Heart right ventricle (tissue), 16 donors: ENCODE measurements around the gene MYO1E. TPM values are rescaled to one million over a fixed set of nuclear protein-coding genes. Genes with fewer than 3 reads are reported as not detected.
A peak's percentile ranks its signal among the peaks of the same experiment; 100 is the strongest.
"Not testable (repeated sequence)": the region's sequence is repeated elsewhere in the genome, so short reads cannot be mapped to it uniquely, and the experiment has no call there.

Experiments used
- ATAC-seq, 8 donors: fragments of 200-7000 bp; cut with Tn5 transposase; one replicate each; pipeline ENCODE4 v1.9.1; 2020; ENCODE audit warnings: mild to moderate bottlenecking in 8 of 8, moderate library complexity in 8 of 8, moderate number of reproducible peaks in 1 of 8
- DNase-seq, 2 donors: peaks; one replicate each; pipeline ENCODE4 v3.0.0-alpha.2; 2020
- H3K27ac ChIP-seq, 10 donors: fragments of 200-600 bp; sonication (generic) in 2 of 10; one replicate each; pipeline versions ENCODE4 v1.5.0 to v1.8.0; 2020 to 2022; ENCODE audit warnings: mild to moderate bottlenecking in 3 of 10
- H3K27me3 ChIP-seq, 7 donors: fragments of 200-600 bp; one replicate each; pipeline ENCODE4 v1.8.0; 2021 to 2022; ENCODE audit warnings: mild to moderate bottlenecking in 2 of 7
- H3K36me3 ChIP-seq, 9 donors: fragments of 200-600 bp; sonication (generic) in 1 of 9; one replicate each; pipeline versions ENCODE4 v1.5.0 to v1.8.0; 2020 to 2022; ENCODE audit warnings: mild to moderate bottlenecking in 2 of 9
- H3K4me1 ChIP-seq, 9 donors: fragments of 200-600 bp; sonication (generic) in 1 of 9; one replicate each; pipeline versions ENCODE4 v1.5.0 to v1.8.0; 2020 to 2022; ENCODE audit warnings: mild to moderate bottlenecking in 4 of 9
- H3K4me3 ChIP-seq, 10 donors: fragments of 200-600 bp; sonication (generic) in 2 of 10; one replicate each; pipeline versions ENCODE4 v1.5.0 to v1.8.0; 2020 to 2022; ENCODE audit warnings: mild to moderate bottlenecking in 7 of 10, moderate library complexity in 2 of 10
- H3K9me3 ChIP-seq, 11 donors: fragments of 200-600 bp in 10 of 11; sonication (generic) in 2 of 11; one replicate each; pipeline versions ENCODE4 v1.5.0 to v1.8.0; 2013 to 2022; ENCODE audit warnings: mild to moderate bottlenecking in 2 of 11, control low read depth in 1 of 11, moderate library complexity in 1 of 11
- WGBS, 2 donors: extraction: QIAGEN DNeasy Blood & Tissue Kit; methylation state at CpG; one replicate each; pipeline ENCODE4 v1.1.7; 2013; ENCODE audit warnings: inconsistent platforms in 1 of 2; 5-methylcytosine and 5-hydroxymethylcytosine counted together
- intact Hi-C, 10 donors: fragments of 100-400 bp; cut with DNase I; formaldehyde crosslinking; loops; one replicate each; pipeline versions ENCODE4 v1.11.1 to v1.14.2; 2022
- polyA plus RNA-seq, 2 donors: library from polyadenylated mRNA; stranded (reverse); fragments of 200-250 nt; gene quantifications; one replicate each; pipeline ENCODE4 v1.2.3, GENCODE V29; 2013
- total RNA-seq, 10 donors: library from RNA; stranded (reverse); fragmentation: NEBNext Ultra II Directional in 3 of 10; extraction: Animal tissue kit (Norgen Biotek cat#: 25700) in 3 of 10; gene quantifications; one replicate each; pipeline versions ENCODE4 v1.2.1 to v1.2.4, GENCODE V29; 2021 to 2023
- TF ChIP-seq, protein P1 (sequence below), 9 donors: fragments of 200-600 bp; sonication (generic) in 2 of 9; IDR thresholded peaks; one replicate each; pipeline versions ENCODE4 v1.5.0 to v1.8.0; 2021 to 2022; ENCODE audit warnings: antibody characterized with exemption in 9 of 9, mild to moderate bottlenecking in 5 of 9, moderate library complexity in 1 of 9
- donor health status: Arrhythmogenic right ventricular cardiomyopathy.
- donor health status: ischemic (EF 13 %, LVEDD 7.1; RV severe dilation, severe dysfunction).
- donor health status: healthy with polysubstance abuse.
- donor health status: DM: no; HTN: yes; CAD: no.
- donor health status: DM: no; HTN: no; CAD: no.
- donor health status: ischemic (EF 25% LVEDD 6.9; RV normal size, moderate dysfunction).
- donor health status: ischemic (EF 25% LVEDD 5.7; RV mildly dilated, moderate dysfunction).
- donor health status: healthy.
- donor health status: DM: yes; HTN: yes; CAD: no.
- donor health status: Ischemic cardiomyopathy.
- donor health status: ischemic (EF 35%, LVEDD 5.7; RV mildly dilated, moderate dysfunction).
- donor health status: nonischemic (EF 11% LVEDD 7.7; RV severe dilation, severe dysfunction).
- donor health status: DM: yes; HTN: yes; CAD: no.
- donor health status: PGD.
- donor health status: ischemic (EF 29% LVEDD 5.4; RV normal size, mild dysfunction).
- donor health status: nonischemic (EF 23%, LVEDD 6.1; RV moderate dilation, normal function).

The MYO1E gene
- total and polyA plus RNA-seq, 12 donors, result 9.3 to 75.3 (median 27.4) TPM

DNA sequence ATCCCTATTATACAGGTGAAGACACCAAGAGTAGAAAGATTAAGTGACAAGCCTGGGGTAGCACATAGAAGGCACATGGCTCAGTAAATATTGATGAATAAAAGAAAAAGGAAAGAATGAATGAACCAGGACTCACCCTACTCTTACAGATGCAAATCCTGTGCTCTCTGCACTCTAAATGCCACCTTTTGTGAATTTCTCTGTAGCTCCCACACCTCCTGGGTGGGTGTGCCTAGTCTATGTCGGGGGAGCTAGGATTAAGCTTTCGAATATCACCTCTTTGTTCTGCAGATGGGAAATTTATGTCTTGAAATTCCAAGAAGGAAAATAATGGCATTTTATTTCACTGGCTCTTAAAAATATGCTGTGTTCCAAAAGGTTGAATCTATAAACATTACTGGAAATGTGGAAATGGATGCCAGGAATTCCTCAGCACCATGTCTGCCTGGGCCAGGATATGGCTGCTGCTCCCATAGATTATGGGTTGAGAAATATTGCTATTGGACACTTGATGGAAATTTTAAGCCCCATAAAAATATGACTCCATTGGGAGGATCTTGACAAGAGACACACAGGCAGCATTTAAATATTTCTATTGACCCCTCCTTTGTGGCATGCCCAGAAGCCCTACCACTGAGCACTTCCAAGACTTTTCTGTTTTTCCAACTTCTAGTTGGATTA is 224.4 kb downstream of the MYO1E start:
- 86 to 91% methylated on average over 2 of the region's 2 CpGs for WGBS, 2 donors
- Histone ChIP-seq H3K36me3 (peaks cover 0 to 100% (median 17%) of the 10 kb centered on the region in 9 donors), H3K4me3 (no peak overlapping the region), H3K9me3 (no peaks in the 10 kb centered on the region), H3K4me1 (peaks cover 0 to 4% (median 0%) of the 10 kb centered on the region in 9 donors), H3K27me3 (no peaks in the 10 kb centered on the region), H3K27ac (no peak overlapping the region)
- TF ChIP-seq, protein P1, sequence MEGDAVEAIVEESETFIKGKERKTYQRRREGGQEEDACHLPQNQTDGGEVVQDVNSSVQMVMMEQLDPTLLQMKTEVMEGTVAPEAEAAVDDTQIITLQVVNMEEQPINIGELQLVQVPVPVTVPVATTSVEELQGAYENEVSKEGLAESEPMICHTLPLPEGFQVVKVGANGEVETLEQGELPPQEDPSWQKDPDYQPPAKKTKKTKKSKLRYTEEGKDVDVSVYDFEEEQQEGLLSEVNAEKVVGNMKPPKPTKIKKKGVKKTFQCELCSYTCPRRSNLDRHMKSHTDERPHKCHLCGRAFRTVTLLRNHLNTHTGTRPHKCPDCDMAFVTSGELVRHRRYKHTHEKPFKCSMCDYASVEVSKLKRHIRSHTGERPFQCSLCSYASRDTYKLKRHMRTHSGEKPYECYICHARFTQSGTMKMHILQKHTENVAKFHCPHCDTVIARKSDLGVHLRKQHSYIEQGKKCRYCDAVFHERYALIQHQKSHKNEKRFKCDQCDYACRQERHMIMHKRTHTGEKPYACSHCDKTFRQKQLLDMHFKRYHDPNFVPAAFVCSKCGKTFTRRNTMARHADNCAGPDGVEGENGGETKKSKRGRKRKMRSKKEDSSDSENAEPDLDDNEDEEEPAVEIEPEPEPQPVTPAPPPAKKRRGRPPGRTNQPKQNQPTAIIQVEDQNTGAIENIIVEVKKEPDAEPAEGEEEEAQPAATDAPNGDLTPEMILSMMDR (IDR thresholded peaks at IDR 0.05), result no peak
- ATAC-seq (no peak), DNase-seq (no peak)
- intact Hi-C loops, result no loop called here

DNA sequence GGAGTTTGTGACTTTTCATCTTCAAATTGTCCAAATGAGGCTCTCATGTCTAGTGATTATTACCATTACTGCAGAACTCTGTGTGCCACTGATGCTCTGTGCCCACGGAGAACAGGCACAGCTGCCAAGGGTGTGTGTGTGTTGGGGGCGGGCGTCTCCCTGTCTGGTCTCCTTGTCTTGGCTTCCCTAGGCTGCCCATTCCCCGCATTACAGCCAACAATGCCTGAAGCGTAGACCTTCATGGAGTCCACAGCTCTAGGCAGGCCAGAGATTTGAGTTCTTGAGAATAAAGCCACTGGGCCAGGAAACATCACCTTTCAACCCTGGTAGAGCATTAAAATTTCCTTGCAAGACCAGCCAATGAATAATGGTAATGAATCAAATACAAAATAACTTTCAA is 225.0 kb downstream of the MYO1E start:
- 95 to 97% methylated on average over 5 of the region's 5 CpGs for WGBS, 2 donors
- Histone ChIP-seq H3K27ac (no peak overlapping the region), H3K9me3 (no peaks in the 10 kb centered on the region), H3K4me1 (peaks cover 0 to 4% (median 0%) of the 10 kb centered on the region in 9 donors), H3K27me3 (no peaks in the 10 kb centered on the region), H3K4me3 (no peak overlapping the region), H3K36me3 (peaks cover 0 to 100% (median 11%) of the 10 kb centered on the region in 9 donors)
- no peak for DNase-seq
- TF ChIP-seq, protein P1 (IDR thresholded peaks at IDR 0.05), result no peak
- no peak for ATAC-seq
- intact Hi-C loops, result no loop called here

DNA sequence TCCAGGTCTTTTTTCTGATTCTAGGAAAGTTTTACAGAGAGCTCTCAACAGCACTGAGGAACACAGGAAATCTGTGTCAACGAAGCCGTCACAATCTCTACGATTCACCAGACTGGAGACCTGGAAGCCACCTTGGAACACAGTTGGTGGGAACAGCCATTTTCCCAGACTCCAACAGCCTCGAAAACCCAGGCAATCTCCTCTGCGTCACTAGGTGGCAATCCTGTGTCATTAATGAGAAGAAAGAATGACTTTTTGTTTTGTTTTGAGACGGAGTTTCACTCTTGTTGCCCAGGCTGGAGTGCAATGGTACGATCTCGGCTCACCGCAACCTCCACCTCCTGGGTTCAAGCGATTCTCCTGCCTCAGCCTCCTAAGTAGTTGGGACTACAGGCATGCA is 228.1 kb downstream of the MYO1E start:
- intact Hi-C loops, result not testable (repeated sequence)
- TF ChIP-seq, protein P1 (IDR thresholded peaks at IDR 0.05), result peak in 5 of 9 donors; percentile 10 to 32 (median 25)

DNA sequence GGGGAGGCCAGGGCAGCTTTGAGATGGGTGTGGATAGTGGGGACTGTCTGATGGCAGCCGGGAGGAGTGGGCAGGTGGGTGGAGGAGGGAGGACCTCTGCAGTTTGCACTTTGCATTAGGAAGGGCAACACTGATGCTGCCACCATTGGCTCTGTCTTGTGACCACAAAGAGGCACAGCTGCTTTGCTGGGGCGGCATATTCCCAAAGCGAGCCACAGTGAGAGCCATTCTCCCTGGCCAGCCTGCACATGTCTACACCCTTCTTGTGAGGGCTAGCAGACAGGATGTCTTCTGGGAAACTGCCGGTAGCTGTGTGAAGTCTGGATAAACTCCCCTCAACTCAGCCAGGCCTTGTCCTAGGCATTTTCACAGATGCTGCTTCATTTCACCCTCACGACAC is 229.4 kb downstream of the MYO1E start:
- no peak for ATAC-seq
- Histone ChIP-seq H3K36me3 (peaks cover 0 to 91% (median 3%) of the 10 kb centered on the region in 9 donors), H3K9me3 (no peaks in the 10 kb centered on the region), H3K27me3 (no peaks in the 10 kb centered on the region), H3K27ac (no peak overlapping the region), H3K4me1 (peaks cover 0 to 9% (median 6%) of the 10 kb centered on the region in 9 donors), H3K4me3 (no peak overlapping the region)
- no peak for DNase-seq
- TF ChIP-seq, protein P1 (IDR thresholded peaks at IDR 0.05), result no peak
- WGBS, 2 donors, result 89 to 92% methylated on average over 5 of the region's 5 CpGs
- intact Hi-C loops, result no loop called here

More for the DNA sequence above, 228.1 kb downstream of the MYO1E start:
- H3K36me3 ChIP-seq, result peaks cover 0 to 94% (median 3%) of the 10 kb centered on the region in 9 donors
- peaks cover 0 to 13% (median 6%) of the 10 kb centered on the region in 9 donors for H3K4me1 ChIP-seq
- 82 to 88% methylated on average over 10 of the region's 10 CpGs for WGBS, 2 donors
- not testable (repeated sequence) for ATAC-seq, H3K4me3 ChIP-seq, DNase-seq, H3K27me3 ChIP-seq, H3K27ac ChIP-seq, H3K9me3 ChIP-seq
